ENCODE data around the gene CENPA. TPM values are rescaled to one million over a fixed set of nuclear protein-coding genes. Genes with fewer than 3 reads are reported as not detected.
"Not testable (repeated sequence)": the region's sequence is repeated elsewhere in the genome, so short reads cannot be mapped to it uniquely, and the experiment has no call there.

The CENPA gene
- total RNA-seq, 1 experiment from 2014 or later = 42.8 TPM

GRCh38 chr2:26786207-26787028, 562 bp downstream of the CENPA start:
- DNase-seq (ENCODE audit: low read depth) = peak; percentile 18

GRCh38 chr2:26792720-26793119, 6.9 kb downstream of the CENPA start:
- DNase-seq (ENCODE audit: low read depth) = no peak

GRCh38 chr2:26793518-26793917, 7.7 kb downstream of the CENPA start:
- DNase-seq (ENCODE audit: low read depth) = no peak

GRCh38 chr2:26795135-26795534, 9.3 kb downstream of the CENPA start:
- not testable (repeated sequence) for DNase-seq (ENCODE audit: low read depth)

GRCh38 chr2:26801328-26801727, 15.5 kb downstream of the CENPA start:
- DNase-seq (ENCODE audit: low read depth) = no peak

- no peak for DNase-seq (ENCODE audit: low read depth)
Measured at GRCh38 chr2:26801796-26802195, 15.9 kb downstream of the CENPA start.

- peak; percentile 95 for DNase-seq (ENCODE audit: low read depth)
Measured at GRCh38 chr2:26805241-26805676, 19.4 kb downstream of the CENPA start.

GRCh38 chr2:26807788-26808460, 22.1 kb downstream of the CENPA start:
- peak; percentile 21 for DNase-seq (ENCODE audit: low read depth)

- no peak for DNase-seq (ENCODE audit: low read depth)
Measured at GRCh38 chr2:26809211-26809610, 23.4 kb downstream of the CENPA start.

- DNase-seq (ENCODE audit: low read depth) = no peak
Measured at GRCh38 chr2:26809876-26810577, 24.2 kb downstream of the CENPA start.

- DNase-seq (ENCODE audit: low read depth) = no peak
Measured at GRCh38 chr2:26811261-26811660, 25.4 kb downstream of the CENPA start.

- DNase-seq (ENCODE audit: low read depth) = no peak
Measured at GRCh38 chr2:26811791-26812694, 26.2 kb downstream of the CENPA start.

- no peak for DNase-seq (ENCODE audit: low read depth)
Measured at GRCh38 chr2:26812731-26813130, 26.9 kb downstream of the CENPA start.

- DNase-seq (ENCODE audit: low read depth) = not testable (repeated sequence)
Measured at GRCh38 chr2:26814072-26814765, 28.4 kb downstream of the CENPA start.

GRCh38 chr2:26816893-26817292, 31.0 kb downstream of the CENPA start:
- no peak for DNase-seq (ENCODE audit: low read depth)

GRCh38 chr2:26818255-26818654, 32.4 kb downstream of the CENPA start:
- no peak for DNase-seq (ENCODE audit: low read depth)

GRCh38 chr2:26818972-26819371, 33.1 kb downstream of the CENPA start:
- DNase-seq (ENCODE audit: low read depth) = no peak

- peak; percentile 11 for DNase-seq (ENCODE audit: low read depth)
Measured at GRCh38 chr2:26820932-26821331, 35.1 kb downstream of the CENPA start.

- DNase-seq (ENCODE audit: low read depth) = no peak
Measured at GRCh38 chr2:26822877-26823276, 37.0 kb downstream of the CENPA start.
